ENCODE data around the gene KCNS1.

GRCh38 chr20:45117581-45117980, 16.7 kb upstream of the KCNS1 start:
- TF ChIP-seq TEAD4 (IDR thresholded peaks at IDR 0.05) (no peak), RAD21 (IDR thresholded peaks at IDR 0.05; ENCODE audit: low read depth) (no peak), TAF1 (IDR thresholded peaks at IDR 0.05; ENCODE audit: low read depth) (no peak), CREB1 (IDR thresholded peaks at IDR 0.05; ENCODE audit: low read depth) (no peak), ZBTB7A (IDR thresholded peaks at IDR 0.05; ENCODE audit: low read depth) (no peak), FOXM1 (IDR thresholded peaks at IDR 0.05; ENCODE audit: borderline replicate concordance, low read depth) (no peak), CEBPB (IDR thresholded peaks at IDR 0.05) (no peak), USF1 (IDR thresholded peaks at IDR 0.05) (no peak), EP300 (IDR thresholded peaks at IDR 0.05; ENCODE audit: borderline replicate concordance) (no peak), NFIC (IDR thresholded peaks at IDR 0.05) (no peak), MAX (IDR thresholded peaks at IDR 0.05) (no peak), YY1 (IDR thresholded peaks at IDR 0.05; ENCODE audit: low read depth) (no peak), REST (IDR thresholded peaks at IDR 0.05; ENCODE audit: low read depth) (no peak)
